ENCODE measurements around the gene GPM6B.

GPM6B gene

GRCh38 chrX:13816643-13817627 is at the start of gene GPM6B:
Gene GPM6B, minus strand, starts transcription at chrX:13817093. Its CDS starts 189 bp downstream, at chrX:13816904.
- no peak for DNase-seq (ENCODE audit: low spot score)

GRCh38 chrX:13864264-13864663 is 47.4 kb upstream of the GPM6B start:
- no peak for DNase-seq (ENCODE audit: low spot score)

GRCh38 chrX:13863324-13863723 is 46.4 kb upstream of the GPM6B start:
- no peak for DNase-seq (ENCODE audit: low spot score)

GRCh38 chrX:13859724-13860123 is 42.8 kb upstream of the GPM6B start:
- DNase-seq (ENCODE audit: low spot score) = no peak

- no peak for DNase-seq (ENCODE audit: low spot score)
These were observed 40.9 kb upstream of the GPM6B start for GRCh38 chrX:13857804-13858203.

GRCh38 chrX:13855689-13856450 is 39.0 kb upstream of the GPM6B start:
- DNase-seq (ENCODE audit: low spot score) = no peak

GRCh38 chrX:13854003-13854402 is 37.1 kb upstream of the GPM6B start:
- DNase-seq (ENCODE audit: low spot score) = no peak

- DNase-seq (ENCODE audit: low spot score) = no peak
These were observed 35.3 kb upstream of the GPM6B start for GRCh38 chrX:13852001-13852695.

GRCh38 chrX:13845721-13846378 is 29.0 kb upstream of the GPM6B start:
- no peak for DNase-seq (ENCODE audit: low spot score)

- DNase-seq (ENCODE audit: low spot score) = no peak
These were observed 26.3 kb upstream of the GPM6B start for GRCh38 chrX:13843150-13843721.

GRCh38 chrX:13840121-13840520 is 23.2 kb upstream of the GPM6B start:
- no peak for DNase-seq (ENCODE audit: low spot score)

- DNase-seq (ENCODE audit: low spot score) = no peak
These were observed 20.4 kb upstream of the GPM6B start for GRCh38 chrX:13837290-13837745.

GRCh38 chrX:13836575-13836974 is 19.7 kb upstream of the GPM6B start:
- DNase-seq (ENCODE audit: low spot score) = no peak

GRCh38 chrX:13835825-13836224 is 18.9 kb upstream of the GPM6B start:
- DNase-seq (ENCODE audit: low spot score) = no peak

GRCh38 chrX:13834355-13834754 is 17.5 kb upstream of the GPM6B start:
- DNase-seq (ENCODE audit: low spot score) = no peak

- no peak for DNase-seq (ENCODE audit: low spot score)
These were observed 13.1 kb upstream of the GPM6B start for GRCh38 chrX:13829983-13830382.

GRCh38 chrX:13828392-13828791 is 11.5 kb upstream of the GPM6B start:
- DNase-seq (ENCODE audit: low spot score) = no peak

- DNase-seq (ENCODE audit: low spot score) = no peak
These were observed 10.6 kb upstream of the GPM6B start for GRCh38 chrX:13827298-13828090.

GRCh38 chrX:13826770-13827169 is 9.9 kb upstream of the GPM6B start:
- no peak for DNase-seq (ENCODE audit: low spot score)

- no peak for DNase-seq (ENCODE audit: low spot score)
These were observed 8.4 kb upstream of the GPM6B start for GRCh38 chrX:13825178-13825762.
